Heart left ventricle (tissue), 16 donors: ENCODE measurements around the gene POGZ. TPM values are rescaled to one million over a fixed set of nuclear protein-coding genes. Genes with fewer than 3 reads are reported as not detected.
A peak's percentile ranks its signal among the peaks of the same experiment; 100 is the strongest.
"Not testable (repeated sequence)": the region's sequence is repeated elsewhere in the genome, so short reads cannot be mapped to it uniquely, and the experiment has no call there.

ENCODE experiments used
- ATAC-seq, 4 donors: fragments of 200-7000 bp; cut with Tn5 transposase; one replicate each; pipeline ENCODE4 v1.9.1; 2020 to 2022; ENCODE audit warnings: moderate library complexity in 4 of 4, mild to moderate bottlenecking in 3 of 4, moderate number of reproducible peaks in 1 of 4
- DNase-seq, 5 donors: peaks; one replicate each; pipeline ENCODE4 v3.0.0-alpha.2; 2020
- H3K27ac ChIP-seq, 12 donors: fragments of 200-600 bp; sonication (generic) in 4 of 12; one replicate each; pipeline versions ENCODE4 v1.5.0 to v1.8.0; 2016 to 2022; ENCODE audit warnings: mild to moderate bottlenecking in 2 of 12
- H3K27me3 ChIP-seq, 9 donors: fragments of 200-600 bp; sonication (generic) in 2 of 9; one replicate each; pipeline versions ENCODE4 v1.5.1 to v1.8.0; 2016 to 2022; ENCODE audit warnings: mild to moderate bottlenecking in 3 of 9
- H3K36me3 ChIP-seq, 9 donors: fragments of 200-600 bp; sonication (generic) in 2 of 9; one replicate each; pipeline versions ENCODE4 v1.5.0 to v1.8.0; 2018 to 2022; ENCODE audit warnings: mild to moderate bottlenecking in 2 of 9
- H3K4me1 ChIP-seq, 12 donors: fragments of 200-600 bp; sonication (generic) in 4 of 12; one replicate each; pipeline versions ENCODE4 v1.5.0 to v1.8.0; 2016 to 2022; ENCODE audit warnings: mild to moderate bottlenecking in 3 of 12
- H3K4me3 ChIP-seq, 12 donors: fragments of 200-600 bp; sonication (generic) in 4 of 12; one replicate each; pipeline versions ENCODE4 v1.5.0 to v1.8.0; 2017 to 2022; ENCODE audit warnings: mild to moderate bottlenecking in 9 of 12, moderate library complexity in 4 of 12
- H3K9me3 ChIP-seq, 12 donors: fragments of 200-600 bp; sonication (generic) in 4 of 12; one replicate each; pipeline versions ENCODE4 v1.5.0 to v1.8.0; 2016 to 2022; ENCODE audit warnings: mild to moderate bottlenecking in 1 of 12
- CTCF ChIP-seq, 12 donors: fragments of 200-600 bp; sonication (generic) in 4 of 12; IDR thresholded peaks; one replicate each; pipeline versions ENCODE4 v1.5.0 to v1.8.0; 2018 to 2022; ENCODE audit warnings: antibody characterized with exemption in 12 of 12, mild to moderate bottlenecking in 5 of 12
- POLR2A ChIP-seq, 2 donors: fragments of 450-650 bp; IDR thresholded peaks; one replicate each; pipeline ENCODE4 v1.6.1; 2017; ENCODE audit warnings: antibody characterized with exemption in 2 of 2, mild to moderate bottlenecking in 2 of 2, moderate library complexity in 2 of 2
- WGBS, 4 donors: extraction: QIAGEN DNeasy Blood & Tissue Kit in 2 of 4; methylation state at CpG; one replicate each; pipeline versions ENCODE4 v1.1.5 to v1.1.7; 2013 to 2018; 5-methylcytosine and 5-hydroxymethylcytosine counted together
- intact Hi-C, 10 donors: fragments of 100-400 bp; cut with DNase I; formaldehyde crosslinking; loops; one replicate each; pipeline versions ENCODE4 v1.11.1 to v1.14.2; 2022
- polyA plus RNA-seq, 2 donors: library from polyadenylated mRNA; stranded (reverse); fragments of 200-250 nt; gene quantifications; one replicate each; pipeline ENCODE4 v1.2.3, GENCODE V29; 2013
- total RNA-seq, 9 donors: library from RNA; depleted of rRNA in 2 of 9; stranded (reverse); fragments of >200 nt in 2 of 9; fragmentation: NEBNext Ultra II Directional in 3 of 9; extraction: Animal tissue kit (Norgen Biotek cat#: 25700) in 3 of 9; gene quantifications; one replicate each; pipeline versions ENCODE4 v1.1.0 to v1.2.4, GENCODE V29; 2016 to 2023
- donor health status: ischemic (EF 13 %, LVEDD 7.1; RV severe dilation, severe dysfunction).
- donor health status: healthy with polysubstance abuse.
- donor health status: DM: no; HTN: yes; CAD: no.
- donor health status: DM: no; HTN: no; CAD: no.
- donor health status: ischemic (EF 25% LVEDD 6.9; RV normal size, moderate dysfunction).
- donor health status: ischemic (EF 25% LVEDD 5.7; RV mildly dilated, moderate dysfunction).
- donor health status: healthy.
- donor health status: DM: yes; HTN: yes; CAD: no.
- donor health status: ischemic (EF 35%, LVEDD 5.7; RV mildly dilated, moderate dysfunction).
- donor health status: nonischemic (EF 11% LVEDD 7.7; RV severe dilation, severe dysfunction).
- donor health status: DM: yes; HTN: yes; CAD: no.
- donor health status: PGD.
- donor health status: ischemic (EF 29% LVEDD 5.4; RV normal size, mild dysfunction).
- donor health status: nonischemic (EF 23%, LVEDD 6.1; RV moderate dilation, normal function).

POGZ gene
- total and polyA plus RNA-seq, 11 donors: 11.4 to 64.3 (median 35.2) TPM

- Histone ChIP-seq H3K27ac (no peak overlapping the region), H3K36me3 (peaks cover 0 to 67% (median 66%) of the 10 kb centered on the region in 9 donors), H3K27me3 (no peaks in the 10 kb centered on the region), H3K9me3 (no peaks in the 10 kb centered on the region), H3K4me3 (no peak overlapping the region), H3K4me1 (peaks cover 3 to 22% (median 14%) of the 10 kb centered on the region in 12 donors)
- DNase-seq (no peak), ATAC-seq (no peak)
- TF ChIP-seq CTCF (IDR thresholded peaks at IDR 0.05): no peak
- no peak for TF ChIP-seq POLR2A (IDR thresholded peaks at IDR 0.05)
- WGBS, 4 donors: 81 to 89% (median 86%) methylated on average over 2 of the region's 2 CpGs
- intact Hi-C loops: loop anchor here in 3 of 10 donors (5.0 to 10.0 kb wide), 3 partner anchors 97 to 207 kb away; partner anchors contain the start of genes PIP5K1A (in 1 of the 3) and VPS72 (in 1 of the 3)
Measured at GRCh38 chr1:151401860-151402259, 57.4 kb downstream of the POGZ start.

- WGBS, 4 donors: 86 to 92% (median 89%) methylated on average over 13 of the region's 13 CpGs
- H3K4me1 ChIP-seq: peaks cover 3 to 22% (median 14%) of the 10 kb centered on the region in 12 donors
- peak overlapping the region in 2 of 12 donors; percentile 63 to 82 for H3K4me3 ChIP-seq
- DNase-seq (no peak), ATAC-seq (no peak)
- H3K9me3 ChIP-seq: no peaks in the 10 kb centered on the region
- H3K36me3 ChIP-seq: peaks cover 0 to 61% (median 59%) of the 10 kb centered on the region in 9 donors
- TF ChIP-seq POLR2A (IDR thresholded peaks at IDR 0.05): no peak
- no peak for TF ChIP-seq CTCF (IDR thresholded peaks at IDR 0.05)
- no peak overlapping the region for H3K27ac ChIP-seq
- intact Hi-C loops: loop anchor here in 3 of 10 donors (5.0 to 10.0 kb wide), 3 partner anchors 96 to 206 kb away; partner anchors contain the start of genes PIP5K1A (in 1 of the 3) and VPS72 (in 1 of the 3)
- H3K27me3 ChIP-seq: no peaks in the 10 kb centered on the region
Measured at GRCh38 chr1:151401125-151401788, 58.0 kb downstream of the POGZ start.

- H3K27ac ChIP-seq: peak within 1 kb of the TSS; percentile 64 to 94 (median 86)
- peaks cover 3 to 17% (median 14%) of the 10 kb centered on the region in 12 donors for H3K4me1 ChIP-seq
- DNase-seq: peak; percentile 73 to 90 (median 88)
- 0% methylated on average over 46 to 63 of the region's 63 CpGs for WGBS, 4 donors
- no peaks in the 10 kb centered on the region for H3K27me3 ChIP-seq
- TF ChIP-seq CTCF (IDR thresholded peaks at IDR 0.05): peak in 9 of 12 donors; percentile 27 to 68 (median 43)
- TF ChIP-seq POLR2A (IDR thresholded peaks at IDR 0.05): peak in 1 of 2 donors; percentile 67
- peaks cover 0 to 44% (median 42%) of the 10 kb centered on the region in 9 donors for H3K36me3 ChIP-seq
- H3K9me3 ChIP-seq: peaks cover 0 to 3% (median 0%) of the 10 kb centered on the region in 12 donors
- ATAC-seq: peak; percentile 93 to 97 (median 95)
- intact Hi-C loops: loop anchor here (1.0 to 10.0 kb wide), 15 partner anchors 27 to 205 kb away; partner anchors contain the start of genes RFX5 (in 5 of the 10), PI4KB (in 2 of the 10), PIP5K1A (in 1 of the 10) and SELENBP1 (in 1 of the 10)
- peak within 1 kb of the TSS; percentile 33 to 100 (median 82) for H3K4me3 ChIP-seq
Measured at GRCh38 chr1:151399324-151400171, 59.7 kb downstream of the POGZ start, which contains the start of gene PSMB4. Gene PSMB4, plus strand, starts transcription at chr1:151399573. Its CDS starts 15 bp downstream, at chr1:151399588.

- H3K27me3 ChIP-seq, DNase-seq, ATAC-seq, H3K9me3 ChIP-seq, H3K4me3 ChIP-seq, H3K27ac ChIP-seq: not testable (repeated sequence)
- WGBS, 4 donors: 68 to 83% (median 80%) methylated on average over 5 of the region's 5 CpGs
- intact Hi-C loops: loop anchor here in 7 of 10 donors (5.0 to 10.0 kb wide), 7 partner anchors 49 to 101 kb away; partner anchors contain the start of genes RFX5 (in 4 of the 7) and PI4KB (in 1 of the 7)
- Histone ChIP-seq H3K36me3 (peaks cover 0 to 11% (median 10%) of the 10 kb centered on the region in 9 donors), H3K4me1 (peaks cover 3 to 14% (median 13%) of the 10 kb centered on the region in 12 donors)
Measured at GRCh38 chr1:151396265-151396664, 63.0 kb downstream of the POGZ start.
